Endothelial cell of umbilical vein (primary cell): ENCODE measurements around the gene HPS3. TPM values are rescaled to one million over a fixed set of nuclear protein-coding genes. Genes with fewer than 3 reads are reported as not detected.

ENCODE experiments used
- BruUV-seq: library from RNA; stranded (reverse); fragments of 400-500 nt; replicated peaks from 2 replicates; lab custom pipeline; 2021; lab: Mats Ljungman, UMichigan
- CTCF ChIA-PET: fragments of 300-600, 350-600 bp; sonication (Branson Sonifier 250); formaldehyde crosslinking; loops from one replicate; lab custom pipeline; 2021; ENCODE audit warnings: antibody characterized with exemption, inconsistent platforms; lab: Charles Lee
- POLR2A ChIA-PET: fragments of 300-600, 350-600 bp; sonication (Branson Sonifier 250); formaldehyde crosslinking; loops from one replicate; lab custom pipeline; 2021; ENCODE audit warnings: antibody characterized with exemption, inconsistent platforms; lab: Charles Lee
- DNase-seq: peaks from one replicate; pipeline ENCODE4 v3.0.0-alpha.2; 2011; ENCODE audit warnings: low read depth, low spot score
- FAIRE-seq: peaks from 2 replicates; lab custom pipeline; 2011; peaks lifted over from hg19 to GRCh38; lab: Jason Lieb, UNC
- H2AFZ ChIP-seq: 2 replicates; pipeline ENCODE4 v1.6.0; 2012; ENCODE audit warnings: low read depth, low read length, control low read depth, inconsistent platforms
- H3K27ac ChIP-seq: 2 replicates; pipeline ENCODE4 v1.5.1; 2011; ENCODE audit warnings: low read depth, mild to moderate bottlenecking, control low read depth, low read length, moderate library complexity; ENCODE audit not compliant: insufficient read depth
- H3K27me3 ChIP-seq, 2 experiments: 2 replicates each; pipeline versions ENCODE4 v1.6.0 to v1.6.1; 2011; ENCODE audit warnings: low read length in 2 of 2, mixed read lengths in 1 of 2; ENCODE audit not compliant: control insufficient read depth in 2 of 2, insufficient read depth in 2 of 2
- H3K36me3 ChIP-seq, 2 experiments: 2 replicates in 1 of 2; 3 replicates in 1 of 2; pipeline ENCODE4 v1.5.1; 2011; ENCODE audit warnings: low read length in 2 of 2, mild to moderate bottlenecking in 1 of 2, moderate library complexity in 1 of 2; ENCODE audit not compliant: control insufficient read depth in 2 of 2, insufficient read depth in 2 of 2; ENCODE audit errors: extremely low read depth in 1 of 2
- H3K4me1 ChIP-seq: 3 replicates; pipeline ENCODE4 v1.5.1; 2011; ENCODE audit warnings: mild to moderate bottlenecking, low read length; ENCODE audit not compliant: control insufficient read depth, insufficient read depth; ENCODE audit errors: extremely low read depth
- H3K4me2 ChIP-seq: 2 replicates; pipeline ENCODE4 v1.6.1; 2011; ENCODE audit warnings: low read length, control low read depth, mixed read lengths; ENCODE audit not compliant: insufficient read depth
- H3K4me3 ChIP-seq, 3 experiments: fragments of 200-600 bp in 1 of 3; sonication (generic), shearing (Covaris generic) in 1 of 3; replicated peaks in 1 of 3; 2 replicates each; pipeline ENCODE4 v1.5.1; 2011 to 2016; ENCODE audit warnings: control low read depth in 3 of 3, low read length in 3 of 3, mild to moderate bottlenecking in 2 of 3, inconsistent platforms in 1 of 3, low read depth in 1 of 3, moderate library complexity in 1 of 3; ENCODE audit not compliant: insufficient read depth in 1 of 3
- H3K79me2 ChIP-seq: 2 replicates; pipeline ENCODE4 v1.6.0; 2012; ENCODE audit warnings: low read length, inconsistent platforms; ENCODE audit not compliant: control insufficient read depth, insufficient read depth
- H3K9ac ChIP-seq: replicated peaks from 2 replicates; pipeline ENCODE3; 2011; ENCODE audit warnings: low read length, control low read depth; ENCODE audit not compliant: insufficient read depth; ENCODE audit errors: extremely low read depth
- H3K9me1 ChIP-seq: replicated peaks from 3 replicates; pipeline ENCODE4 v1.6.0; 2011; ENCODE audit warnings: mild to moderate bottlenecking, low read length; ENCODE audit not compliant: control insufficient read depth, insufficient read depth; ENCODE audit errors: extremely low read depth
- H3K9me3 ChIP-seq: replicated peaks from 2 replicates; pipeline ENCODE4 v1.5.1; 2012; ENCODE audit warnings: low read length, inconsistent platforms; ENCODE audit not compliant: control insufficient read depth, insufficient read depth
- H4K20me1 ChIP-seq: replicated peaks from 2 replicates; pipeline ENCODE3; 2011; ENCODE audit warnings: mild to moderate bottlenecking, low read length; ENCODE audit not compliant: control insufficient read depth, insufficient read depth; ENCODE audit errors: extremely low read depth
- CTCF ChIP-seq, 2 donors: IDR thresholded peaks; 1 replicate in 1 of 2; 2 replicates in 1 of 2; pipeline ENCODE4 v1.5.1; 2011; ENCODE audit warnings: low read length in 2 of 2, mild to moderate bottlenecking in 2 of 2, moderate library complexity in 2 of 2, control low read depth in 1 of 2, inconsistent platforms in 1 of 2, low read depth in 1 of 2; ENCODE audit not compliant: insufficient read depth in 1 of 2; ENCODE audit errors: extremely low read depth in 1 of 2
- EZH2 ChIP-seq: IDR thresholded peaks from 2 replicates; pipeline ENCODE4 v1.6.1; 2012; ENCODE audit warnings: borderline replicate concordance, low read depth, mild to moderate bottlenecking, moderate library complexity, low read length, inconsistent platforms; ENCODE audit not compliant: severe bottlenecking
- FOS ChIP-seq: IDR thresholded peaks from 2 replicates; pipeline ENCODE4 v1.6.1; 2011; ENCODE audit warnings: mild to moderate bottlenecking, low read length, moderate library complexity, borderline replicate concordance; ENCODE audit not compliant: insufficient read depth
- GATA2 ChIP-seq: IDR thresholded peaks from 2 replicates; pipeline ENCODE4 v1.7.0; 2011; ENCODE audit warnings: low read depth, mild to moderate bottlenecking, moderate library complexity, mixed read lengths, low read length; ENCODE audit not compliant: insufficient read length, insufficient read depth
- JUN ChIP-seq: IDR thresholded peaks from 2 replicates; pipeline ENCODE4 v1.6.1; 2011; ENCODE audit warnings: borderline replicate concordance, low read depth; ENCODE audit not compliant: insufficient read length, insufficient read depth
- MAX ChIP-seq: IDR thresholded peaks from 2 replicates; pipeline ENCODE4 v1.6.1; 2011; ENCODE audit not compliant: insufficient read depth, insufficient read length
- MYC ChIP-seq: IDR thresholded peaks from one replicate; pipeline ENCODE4 v1.6.1; 2011; ENCODE audit warnings: mild to moderate bottlenecking, low read depth, low read length
- POLR2A ChIP-seq: IDR thresholded peaks from 2 replicates; pipeline ENCODE4 v1.6.1; 2012; ENCODE audit warnings: low read depth, mild to moderate bottlenecking, control low read depth, low read length
- POLR2AphosphoS5 ChIP-seq: IDR thresholded peaks from 2 replicates; pipeline ENCODE4 v1.6.1; 2012; ENCODE audit warnings: low read depth, mild to moderate bottlenecking, control low read depth, low read length, moderate library complexity; ENCODE audit not compliant: insufficient read depth
- dilution Hi-C: fragments of 300-500 bp; cut with MboI; formaldehyde crosslinking; loops from one replicate; pipeline ENCODE4 v1.15.0; 2019; ENCODE audit warnings: low sequenced_read_pairs; ENCODE audit not compliant: extremely low pct_ligation_motif_present
- intact Hi-C: fragments of 100-400 bp; cut with micrococcal nuclease; formaldehyde crosslinking; loops from one replicate; pipeline ENCODE4 v1.10.0; 2022
- polyA plus RNA-seq, 4 experiments: library from polyadenylated mRNA; depleted of rRNA in 3 of 4; stranded (reverse) in 3 of 4; unstranded in 1 of 4; fragments of >200 nt; gene quantifications; 2 replicates each; pipeline versions ENCODE4 v1.2.1 to v1.2.3, GENCODE V29; 2011 to 2012; ENCODE audit warnings: missing spikeins in 1 of 4
- total RNA-seq: library from RNA; stranded (reverse); gene quantifications from 2 replicates; pipeline ENCODE4 v1.2.3, GENCODE V29; 2021

HPS3 gene
- total and polyA plus RNA-seq, 2 donors (not counting 3 experiments of a cell fraction or from before 2014, with no cell fraction given): 8.8 to 16.1 TPM

- H3K4me1 ChIP-seq: peaks cover 20% of the 10 kb centered on the region
- dilution Hi-C loops (no loop called here), intact Hi-C loops (no loop called here)
- H3K79me2 ChIP-seq: no peaks in the 10 kb centered on the region
- DNase-seq (no peak), FAIRE-seq (no peak)
- TF ChIP-seq FOS: no peak
- TF ChIP-seq JUN: no peak
- TF ChIP-seq MAX: no peak
- no peak for TF ChIP-seq GATA2
- TF ChIP-seq MYC: no peak
- TF ChIP-seq CTCF (IDR thresholded peaks at IDR 0.05; ENCODE audit: extremely low read depth in 1 of 2, insufficient read depth in 1 of 2, low read depth in 1 of 2, low read length in 2 of 2): no peak
- no peak for TF ChIP-seq POLR2AphosphoS5
- no peak for TF ChIP-seq POLR2A
- TF ChIP-seq EZH2: no peak
- H3K27me3 ChIP-seq: no peaks in the 10 kb centered on the region
- no peak overlapping the region for H2AFZ ChIP-seq
- peaks cover 2% of the 10 kb centered on the region for H3K9me3 ChIP-seq
- no peak overlapping the region for H3K9ac ChIP-seq
- no peaks in the 10 kb centered on the region for H4K20me1 ChIP-seq
- ChIA-PET CTCF (interaction anchor here (1.4 kb wide), 1 partner anchor 57 kb away, joined by 3 read pairs; no protein-coding TSS in a partner anchor), POLR2A (no interaction called here)
- H3K36me3 ChIP-seq: no peaks in the 10 kb centered on the region
- no peak overlapping the region for H3K4me3 ChIP-seq
- BruUV-seq: no TSS peak
- H3K4me2 ChIP-seq: no peak overlapping the region
- no peak overlapping the region for H3K27ac ChIP-seq
- H3K9me1 ChIP-seq: no peaks in the 10 kb centered on the region
Observed at GRCh38 chr3:149177122-149177521, 47.7 kb downstream of the HPS3 start.
